Activated T-helper 1 cell treated with anti-CD3 and anti-CD28 coated beads, Interleukin-12 subunit alpha, Interleukin-12 subunit beta, Interleukin-2, Interleukin-4 antibody, amounts not matched to agents 30 ng/mL and 10 ng/mL and 1 ng/mL, durations not matched to agents 14 hours and 24 hours and 36 hours (primary cell): Measurements from ENCODE around the gene IBTK. TPM values are rescaled to one million over a fixed set of nuclear protein-coding genes. Genes with fewer than 3 reads are reported as not detected.
"Not testable (repeated sequence)": the region's sequence is repeated elsewhere in the genome, so short reads cannot be mapped to it uniquely, and the experiment has no call there.

Source experiments
- DNase-seq: peaks from one replicate; pipeline ENCODE4 v3.0.0; 2021; ENCODE audit warnings: low spot score
- H3K27ac Mint-ChIP-seq: one replicate; pipeline ENCODE4 v1.8.0; 2021; ENCODE audit warnings: mild to moderate bottlenecking, mixed read lengths
- H3K27me3 Mint-ChIP-seq: one replicate; pipeline ENCODE4 v1.8.0; 2022; ENCODE audit warnings: mild to moderate bottlenecking, moderate library complexity, mixed read lengths; ENCODE audit not compliant: insufficient read depth
- H3K36me3 Mint-ChIP-seq: one replicate; pipeline ENCODE4 v1.8.0; 2021; ENCODE audit warnings: low read depth, mixed read lengths
- H3K4me1 Mint-ChIP-seq: one replicate; pipeline ENCODE4 v1.8.0; 2021; ENCODE audit warnings: low read depth, mixed read lengths
- H3K4me3 Mint-ChIP-seq: one replicate; pipeline ENCODE4 v1.8.0; 2021; ENCODE audit warnings: mild to moderate bottlenecking, moderate library complexity, mixed read lengths
- H3K9me3 Mint-ChIP-seq: one replicate; pipeline ENCODE4 v1.8.0; 2021; ENCODE audit warnings: mixed read lengths
- intact Hi-C: fragments of 100-400 bp; cut with micrococcal nuclease; formaldehyde crosslinking; loops from one replicate; pipeline ENCODE4 v1.15.1; 2024
- total RNA-seq: library from RNA; stranded (reverse); gene quantifications from 2 replicates; pipeline ENCODE4 v1.2.3, GENCODE V29; 2022

Gene IBTK
- total RNA-seq, 1 donor from 2014 or later: 36.1 TPM

- H3K4me3 Mint-ChIP-seq: no peak overlapping the region
- intact Hi-C loops: no loop called here
Observed at GRCh38 chr6:82183642-82184282, 63.8 kb downstream of the IBTK start.

GRCh38 chr6:82182756-82183155, 64.8 kb downstream of the IBTK start:
- H3K36me3 Mint-ChIP-seq: peaks cover 38% of the 10 kb centered on the region

More at GRCh38 chr6:82183642-82184282, 63.8 kb downstream of the IBTK start:
- DNase-seq: no peak
- no peaks in the 10 kb centered on the region for H3K27me3 Mint-ChIP-seq
- H3K9me3 Mint-ChIP-seq: no peaks in the 10 kb centered on the region
- H3K36me3 Mint-ChIP-seq: peaks cover 41% of the 10 kb centered on the region
- H3K27ac Mint-ChIP-seq: no peak overlapping the region
- no peaks in the 10 kb centered on the region for H3K4me1 Mint-ChIP-seq

GRCh38 chr6:82179415-82179814, 68.1 kb downstream of the IBTK start:
- no peak overlapping the region for H3K27ac Mint-ChIP-seq
- peaks cover 35% of the 10 kb centered on the region for H3K36me3 Mint-ChIP-seq

More at GRCh38 chr6:82182756-82183155, 64.8 kb downstream of the IBTK start:
- DNase-seq: no peak
- Mint-ChIP-seq H3K27ac (no peak overlapping the region), H3K9me3 (no peaks in the 10 kb centered on the region), H3K27me3 (no peaks in the 10 kb centered on the region), H3K4me1 (no peaks in the 10 kb centered on the region), H3K4me3 (no peak overlapping the region)
- intact Hi-C loops: no loop called here

GRCh38 chr6:82178759-82179112, 68.8 kb downstream of the IBTK start:
- Mint-ChIP-seq H3K4me3 (no peak overlapping the region), H3K27me3 (no peaks in the 10 kb centered on the region), H3K27ac (no peak overlapping the region), H3K36me3 (peaks cover 35% of the 10 kb centered on the region), H3K4me1 (no peaks in the 10 kb centered on the region), H3K9me3 (no peaks in the 10 kb centered on the region)
- DNase-seq: no peak
- intact Hi-C loops: no loop called here

More at GRCh38 chr6:82179415-82179814, 68.1 kb downstream of the IBTK start:
- intact Hi-C loops: no loop called here
- Mint-ChIP-seq H3K9me3 (no peaks in the 10 kb centered on the region), H3K4me3 (no peak overlapping the region), H3K4me1 (no peaks in the 10 kb centered on the region), H3K27me3 (no peaks in the 10 kb centered on the region)
- no peak for DNase-seq

GRCh38 chr6:82178077-82178758, 69.3 kb downstream of the IBTK start:
- Mint-ChIP-seq H3K36me3 (peaks cover 35% of the 10 kb centered on the region), H3K27ac (no peak overlapping the region), H3K4me1 (no peaks in the 10 kb centered on the region), H3K27me3 (no peaks in the 10 kb centered on the region), H3K9me3 (no peaks in the 10 kb centered on the region), H3K4me3 (no peak overlapping the region)
- no peak for DNase-seq
- intact Hi-C loops: no loop called here

GRCh38 chr6:82176616-82177015, 70.9 kb downstream of the IBTK start:
- H3K9me3 Mint-ChIP-seq: no peaks in the 10 kb centered on the region
- H3K27me3 Mint-ChIP-seq: no peaks in the 10 kb centered on the region
- intact Hi-C loops: no loop called here
- H3K27ac Mint-ChIP-seq: no peak overlapping the region
- DNase-seq: no peak
- H3K4me1 Mint-ChIP-seq: no peaks in the 10 kb centered on the region
- no peak overlapping the region for H3K4me3 Mint-ChIP-seq
- peaks cover 37% of the 10 kb centered on the region for H3K36me3 Mint-ChIP-seq

- no peaks in the 10 kb centered on the region for H3K27me3 Mint-ChIP-seq
- DNase-seq: no peak
- H3K4me3 Mint-ChIP-seq: no peak overlapping the region
- H3K27ac Mint-ChIP-seq: no peak overlapping the region
- no peaks in the 10 kb centered on the region for H3K9me3 Mint-ChIP-seq
- peaks cover 34% of the 10 kb centered on the region for H3K36me3 Mint-ChIP-seq
- no peaks in the 10 kb centered on the region for H3K4me1 Mint-ChIP-seq
- intact Hi-C loops: no loop called here
Observed at GRCh38 chr6:82172594-82172993, 75.0 kb downstream of the IBTK start.

- no peak for DNase-seq
- Mint-ChIP-seq H3K27me3 (no peaks in the 10 kb centered on the region), H3K9me3 (no peaks in the 10 kb centered on the region), H3K27ac (no peak overlapping the region), H3K4me3 (no peak overlapping the region), H3K36me3 (peaks cover 31% of the 10 kb centered on the region), H3K4me1 (no peaks in the 10 kb centered on the region)
- intact Hi-C loops: no loop called here
Observed at GRCh38 chr6:82169138-82169876, 78.2 kb downstream of the IBTK start.

GRCh38 chr6:82166493-82166892, 81.1 kb downstream of the IBTK start:
- no peaks in the 10 kb centered on the region for H3K27me3 Mint-ChIP-seq
- no peak overlapping the region for H3K4me3 Mint-ChIP-seq
- H3K27ac Mint-ChIP-seq: no peak overlapping the region
- H3K4me1 Mint-ChIP-seq: no peaks in the 10 kb centered on the region
- peaks cover 19% of the 10 kb centered on the region for H3K36me3 Mint-ChIP-seq
- DNase-seq: no peak
- no peaks in the 10 kb centered on the region for H3K9me3 Mint-ChIP-seq
- intact Hi-C loops: no loop called here

- H3K27me3 Mint-ChIP-seq: no peaks in the 10 kb centered on the region
- no peak overlapping the region for H3K27ac Mint-ChIP-seq
- H3K4me1 Mint-ChIP-seq: no peaks in the 10 kb centered on the region
- H3K4me3 Mint-ChIP-seq: no peak overlapping the region
- no peaks in the 10 kb centered on the region for H3K9me3 Mint-ChIP-seq
- intact Hi-C loops: no loop called here
- no peaks in the 10 kb centered on the region for H3K36me3 Mint-ChIP-seq
- no peak for DNase-seq
Observed at GRCh38 chr6:82160255-82160990, 87.1 kb downstream of the IBTK start.

GRCh38 chr6:82152786-82153185, 94.8 kb downstream of the IBTK start:
- H3K4me3 Mint-ChIP-seq, H3K36me3 Mint-ChIP-seq, H3K27me3 Mint-ChIP-seq, intact Hi-C loops, DNase-seq, H3K4me1 Mint-ChIP-seq, H3K27ac Mint-ChIP-seq: not testable (repeated sequence)
- peaks cover 17% of the 10 kb centered on the region for H3K9me3 Mint-ChIP-seq

GRCh38 chr6:82151147-82151546, 96.4 kb downstream of the IBTK start:
- H3K4me1 Mint-ChIP-seq, intact Hi-C loops, H3K27ac Mint-ChIP-seq, H3K27me3 Mint-ChIP-seq, DNase-seq, H3K4me3 Mint-ChIP-seq, H3K36me3 Mint-ChIP-seq: not testable (repeated sequence)
- H3K9me3 Mint-ChIP-seq: peaks cover 17% of the 10 kb centered on the region
